Progenitor cell of endocrine pancreas (in vitro differentiated cells): ENCODE measurements around the gene RNF144B. TPM values are rescaled to one million over a fixed set of nuclear protein-coding genes. Genes with fewer than 3 reads are reported as not detected.

Experiments used
- DNase-seq: peaks from one replicate; pipeline ENCODE4 v3.0.0; 2021; ENCODE audit warnings: low spot score; ENCODE audit not compliant: unreplicated experiment
- H3K27ac Mint-ChIP-seq: 2 replicates; pipeline ENCODE4 v1.8.0; 2021; ENCODE audit warnings: mild to moderate bottlenecking, moderate library complexity, mixed read lengths
- H3K27me3 Mint-ChIP-seq: 2 replicates; pipeline ENCODE4 v1.8.0; 2021; ENCODE audit warnings: mixed read lengths
- H3K36me3 Mint-ChIP-seq: 2 replicates; pipeline ENCODE4 v1.8.0; 2022; ENCODE audit warnings: mixed read lengths; ENCODE audit not compliant: insufficient read depth
- H3K4me1 Mint-ChIP-seq: 2 replicates; pipeline ENCODE4 v1.8.0; 2021; ENCODE audit warnings: low read depth, mixed read lengths
- H3K4me3 Mint-ChIP-seq: 2 replicates; pipeline ENCODE4 v1.8.0; 2021; ENCODE audit warnings: low read depth, mild to moderate bottlenecking, moderate library complexity, mixed read lengths
- H3K9me3 Mint-ChIP-seq: 2 replicates; pipeline ENCODE4 v1.8.0; 2021; ENCODE audit warnings: low read depth, mixed read lengths
- total RNA-seq: library from RNA; stranded (reverse); gene quantifications from 2 replicates; pipeline ENCODE4 v1.2.1, GENCODE V29; 2021
- TF ChIP-seq, protein P1 (sequence below): fragments of 200-600 bp; sonication (generic); IDR thresholded peaks from one replicate; pipeline ENCODE4 v1.5.0; 2021; ENCODE audit warnings: antibody characterized with exemption, mild to moderate bottlenecking; ENCODE audit not compliant: unreplicated experiment

The RNF144B gene
- total RNA-seq, 1 donor from 2014 or later = 3.1 TPM

DNA sequence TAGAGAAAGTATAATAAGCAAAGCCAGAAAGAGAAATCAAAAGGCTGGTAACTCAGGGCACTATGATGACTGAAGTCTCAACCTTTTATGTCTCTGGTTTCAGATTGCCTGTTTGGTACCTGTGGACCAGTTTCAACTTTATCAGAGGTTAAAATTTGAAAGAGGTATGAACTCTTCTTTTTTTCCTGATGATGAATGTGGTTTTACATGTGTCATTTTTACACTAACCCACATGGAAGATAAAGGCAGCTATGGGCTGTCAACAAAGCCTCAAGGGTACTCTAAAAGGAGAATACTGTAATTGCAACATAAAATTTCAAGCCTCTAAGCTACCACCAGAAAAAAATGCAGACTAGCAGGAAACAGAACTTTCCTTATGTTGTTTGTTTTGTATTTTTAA lies 52.4 kb downstream of the RNF144B start:
- Mint-ChIP-seq H3K4me3 (no peak overlapping the region), H3K27me3 (no peaks in the 10 kb centered on the region), H3K36me3 (no peaks in the 10 kb centered on the region), H3K27ac (no peak overlapping the region), H3K4me1 (no peaks in the 10 kb centered on the region), H3K9me3 (no peaks in the 10 kb centered on the region)
- TF ChIP-seq, protein P1, sequence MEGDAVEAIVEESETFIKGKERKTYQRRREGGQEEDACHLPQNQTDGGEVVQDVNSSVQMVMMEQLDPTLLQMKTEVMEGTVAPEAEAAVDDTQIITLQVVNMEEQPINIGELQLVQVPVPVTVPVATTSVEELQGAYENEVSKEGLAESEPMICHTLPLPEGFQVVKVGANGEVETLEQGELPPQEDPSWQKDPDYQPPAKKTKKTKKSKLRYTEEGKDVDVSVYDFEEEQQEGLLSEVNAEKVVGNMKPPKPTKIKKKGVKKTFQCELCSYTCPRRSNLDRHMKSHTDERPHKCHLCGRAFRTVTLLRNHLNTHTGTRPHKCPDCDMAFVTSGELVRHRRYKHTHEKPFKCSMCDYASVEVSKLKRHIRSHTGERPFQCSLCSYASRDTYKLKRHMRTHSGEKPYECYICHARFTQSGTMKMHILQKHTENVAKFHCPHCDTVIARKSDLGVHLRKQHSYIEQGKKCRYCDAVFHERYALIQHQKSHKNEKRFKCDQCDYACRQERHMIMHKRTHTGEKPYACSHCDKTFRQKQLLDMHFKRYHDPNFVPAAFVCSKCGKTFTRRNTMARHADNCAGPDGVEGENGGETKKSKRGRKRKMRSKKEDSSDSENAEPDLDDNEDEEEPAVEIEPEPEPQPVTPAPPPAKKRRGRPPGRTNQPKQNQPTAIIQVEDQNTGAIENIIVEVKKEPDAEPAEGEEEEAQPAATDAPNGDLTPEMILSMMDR = no peak
- DNase-seq = no peak

DNA sequence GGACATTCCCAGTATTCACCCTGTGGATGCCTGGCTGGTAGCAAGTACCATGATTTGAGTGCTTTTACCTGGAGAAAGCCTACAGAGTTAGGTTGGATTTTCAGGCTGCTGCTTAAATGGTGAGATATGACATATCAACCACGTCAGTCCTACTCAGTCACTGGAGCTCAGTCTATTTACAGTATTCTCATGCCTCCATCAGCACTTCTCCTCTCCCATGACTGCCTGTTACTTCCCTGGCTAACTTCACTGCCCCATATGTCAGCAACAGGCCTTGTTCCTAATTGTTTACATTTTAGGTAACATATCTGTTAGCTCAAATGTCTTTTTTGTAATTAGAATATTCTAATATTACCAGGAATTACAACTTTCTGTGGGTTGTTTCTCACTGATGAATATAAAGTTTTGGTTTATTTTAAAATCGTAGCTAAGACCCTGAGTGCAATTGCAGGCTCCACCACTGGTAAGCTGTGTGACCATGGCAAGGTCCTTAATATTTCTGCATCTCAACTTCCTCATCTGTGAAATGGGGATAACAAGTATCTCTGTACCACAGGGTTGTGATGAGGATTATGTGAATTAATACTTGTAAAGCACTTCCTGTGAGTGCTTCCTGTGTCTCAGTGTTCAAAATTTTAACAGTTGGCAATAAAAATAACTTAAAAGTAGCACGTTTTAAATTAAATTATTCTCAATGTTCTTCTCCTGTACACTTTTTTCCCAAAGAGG lies 54.3 kb downstream of the RNF144B start:
- Mint-ChIP-seq H3K36me3 (no peaks in the 10 kb centered on the region), H3K9me3 (no peaks in the 10 kb centered on the region), H3K27ac (no peak overlapping the region), H3K27me3 (no peaks in the 10 kb centered on the region), H3K4me3 (no peak overlapping the region), H3K4me1 (no peaks in the 10 kb centered on the region)
- DNase-seq = no peak
- TF ChIP-seq, protein P1 = no peak

DNA sequence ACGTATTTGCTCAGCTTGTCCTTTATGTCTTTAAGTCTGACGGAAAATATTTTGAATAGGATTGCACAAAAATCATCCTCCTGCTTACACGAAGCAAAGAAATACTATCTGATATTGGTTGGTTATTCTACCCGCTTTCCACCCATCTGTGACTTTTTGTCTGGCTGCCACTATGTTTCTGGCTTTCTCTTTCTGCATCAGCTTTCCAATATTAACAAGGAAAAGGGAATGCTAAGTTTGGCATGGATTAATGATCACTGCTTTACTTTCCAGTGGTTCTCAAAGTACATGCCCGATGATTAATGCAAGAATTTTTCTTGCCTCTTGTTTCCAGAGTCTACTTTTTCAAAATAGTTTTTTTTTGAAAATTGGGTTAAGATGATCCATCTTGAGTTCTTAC lies 57.0 kb downstream of the RNF144B start:
- no peak overlapping the region for H3K4me3 Mint-ChIP-seq
- TF ChIP-seq, protein P1 = no peak
- no peaks in the 10 kb centered on the region for H3K27me3 Mint-ChIP-seq
- no peak overlapping the region for H3K27ac Mint-ChIP-seq
- DNase-seq = no peak
- no peaks in the 10 kb centered on the region for H3K4me1 Mint-ChIP-seq
- H3K36me3 Mint-ChIP-seq = no peaks in the 10 kb centered on the region
- H3K9me3 Mint-ChIP-seq = no peaks in the 10 kb centered on the region

DNA sequence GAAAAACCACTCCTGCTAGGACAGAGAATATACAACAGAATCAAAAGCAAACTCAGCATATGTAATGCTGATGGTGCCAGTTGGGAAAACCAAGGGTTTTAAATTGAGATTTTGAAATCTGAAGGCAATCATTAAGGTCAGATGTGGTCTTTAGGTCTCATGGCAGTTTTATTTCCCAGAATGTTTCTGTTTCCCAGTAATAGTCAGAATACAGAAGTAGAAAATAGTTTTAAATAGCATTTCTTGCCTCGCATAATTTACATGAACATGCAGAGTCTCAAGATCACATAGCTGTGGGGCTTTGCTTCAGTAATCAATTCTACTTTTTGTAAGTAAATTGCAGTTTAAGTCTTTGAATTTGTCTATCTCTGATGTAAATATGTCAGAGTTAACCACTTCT lies 58.1 kb downstream of the RNF144B start:
- DNase-seq = no peak
- Mint-ChIP-seq H3K27ac (no peak overlapping the region), H3K4me3 (no peak overlapping the region), H3K36me3 (no peaks in the 10 kb centered on the region), H3K4me1 (no peaks in the 10 kb centered on the region), H3K9me3 (no peaks in the 10 kb centered on the region), H3K27me3 (no peaks in the 10 kb centered on the region)
- TF ChIP-seq, protein P1 = no peak

DNA sequence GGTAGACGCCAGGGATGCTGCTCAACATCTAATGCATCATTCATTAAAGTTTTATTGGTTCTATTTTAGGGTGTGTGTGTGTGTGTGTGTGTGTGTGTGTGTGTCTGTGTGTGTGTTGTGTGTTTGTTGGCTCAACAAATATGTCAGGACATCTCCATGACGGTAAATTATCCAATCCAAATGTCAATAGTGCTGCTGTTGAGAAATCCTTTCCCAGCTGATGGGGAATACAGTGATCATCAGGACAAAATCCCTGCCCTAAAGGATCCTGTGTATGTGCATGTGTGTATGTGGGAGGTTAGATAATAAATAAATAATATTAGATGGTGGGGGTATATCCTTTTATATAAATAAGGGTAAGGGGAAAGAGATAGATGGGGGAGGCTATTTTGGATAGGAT lies 59.6 kb downstream of the RNF144B start:
- H3K27me3 Mint-ChIP-seq = no peaks in the 10 kb centered on the region

More for the DNA sequence above, 59.6 kb downstream of the RNF144B start:
- H3K4me3 Mint-ChIP-seq = no peak overlapping the region
- no peaks in the 10 kb centered on the region for H3K36me3 Mint-ChIP-seq
- no peak for DNase-seq
- TF ChIP-seq, protein P1 = no peak
- H3K27ac Mint-ChIP-seq = no peak overlapping the region
- no peaks in the 10 kb centered on the region for H3K4me1 Mint-ChIP-seq
- no peaks in the 10 kb centered on the region for H3K9me3 Mint-ChIP-seq
